HG02981 (cell line): ENCODE results near the gene GLB1L3.
"Not testable (repeated sequence)": the region's sequence is repeated elsewhere in the genome, so short reads cannot be mapped to it uniquely, and the experiment has no call there.

Experiments used
- ATAC-seq: cut with Tn5 transposase; IDR thresholded peaks from one replicate; pipeline ENCODE4 v1.9.1; 2021; ENCODE audit warnings: mild to moderate bottlenecking, moderate library complexity; ENCODE audit not compliant: unreplicated experiment

The GLB1L3 gene

GRCh38 chr11:134340354-134340964 lies 64.3 kb downstream of the GLB1L3 start:
- no peak for ATAC-seq

GRCh38 chr11:134341805-134342571 lies 65.8 kb downstream of the GLB1L3 start:
- ATAC-seq, result no peak

GRCh38 chr11:134342572-134343340 lies 66.6 kb downstream of the GLB1L3 start:
- no peak for ATAC-seq

- no peak for ATAC-seq
These were observed 67.5 kb downstream of the GLB1L3 start for GRCh38 chr11:134343646-134344045.

- ATAC-seq, result not testable (repeated sequence)
These were observed 68.5 kb downstream of the GLB1L3 start for GRCh38 chr11:134344497-134345236.

- no peak for ATAC-seq
These were observed 69.0 kb downstream of the GLB1L3 start for GRCh38 chr11:134345237-134345550.

GRCh38 chr11:134346101-134346975 lies 70.2 kb downstream of the GLB1L3 start:
- ATAC-seq, result no peak

- ATAC-seq, result no peak
These were observed 70.8 kb downstream of the GLB1L3 start for GRCh38 chr11:134346976-134347350.

- ATAC-seq, result no peak
These were observed 71.3 kb downstream of the GLB1L3 start for GRCh38 chr11:134347441-134347840.

GRCh38 chr11:134349109-134349801 lies 73.1 kb downstream of the GLB1L3 start:
- ATAC-seq, result no peak

GRCh38 chr11:134349802-134350355 lies 73.7 kb downstream of the GLB1L3 start:
- no peak for ATAC-seq

GRCh38 chr11:134350381-134350780 lies 74.2 kb downstream of the GLB1L3 start:
- peak; percentile 54 for ATAC-seq

GRCh38 chr11:134352111-134352510 lies 75.9 kb downstream of the GLB1L3 start:
- ATAC-seq, result no peak

GRCh38 chr11:134355136-134355535 lies 79.0 kb downstream of the GLB1L3 start:
- no peak for ATAC-seq

GRCh38 chr11:134355656-134356055 lies 79.5 kb downstream of the GLB1L3 start:
- no peak for ATAC-seq

GRCh38 chr11:134356656-134357544 lies 80.7 kb downstream of the GLB1L3 start:
- no peak for ATAC-seq

GRCh38 chr11:134357545-134357839 lies 81.3 kb downstream of the GLB1L3 start:
- ATAC-seq, result no peak

- ATAC-seq, result no peak
These were observed 82.1 kb downstream of the GLB1L3 start for GRCh38 chr11:134358165-134358855.
